T-helper 2 cell treated with Interferon-gamma antibody and Interleukin-4, amounts not matched to agents 100 ng/mL and 5 ng/mL, for 36 hours (primary cell): Measurements from ENCODE around the gene PAQR9. TPM values are rescaled to one million over a fixed set of nuclear protein-coding genes. Genes with fewer than 3 reads are reported as not detected.

Experiments
- intact Hi-C: fragments of 100-400 bp; cut with micrococcal nuclease; formaldehyde crosslinking; loops from one replicate; pipeline ENCODE4 v1.15.1; 2023
- total RNA-seq: library from RNA; stranded (reverse); gene quantifications from 2 replicates; pipeline ENCODE4 v1.2.3, GENCODE V29; 2022

Gene PAQR9
- total RNA-seq, 1 donor from 2014 or later = not detected

GRCh38 chr3:142926368-142926944 lies 37.0 kb downstream of the PAQR9 start:
- intact Hi-C loops = no loop called here

- intact Hi-C loops = no loop called here
These were observed 38.3 kb downstream of the PAQR9 start for GRCh38 chr3:142925140-142925539.

GRCh38 chr3:142923694-142924093 lies 39.8 kb downstream of the PAQR9 start:
- intact Hi-C loops = no loop called here

GRCh38 chr3:142916605-142917004 lies 46.9 kb downstream of the PAQR9 start:
- intact Hi-C loops = no loop called here

- intact Hi-C loops = no loop called here
These were observed 47.8 kb downstream of the PAQR9 start for GRCh38 chr3:142915636-142916035.

- intact Hi-C loops = no loop called here
These were observed 49.1 kb downstream of the PAQR9 start for GRCh38 chr3:142914286-142914811.

GRCh38 chr3:142913432-142913831 lies 50.0 kb downstream of the PAQR9 start:
- intact Hi-C loops = no loop called here

GRCh38 chr3:142912402-142913172 lies 50.9 kb downstream of the PAQR9 start:
- intact Hi-C loops = no loop called here

Other genes starting within 250 kb of the PAQR9 start
- gene TRPC1, start 239.6 kb downstream of the PAQR9 start, total RNA-seq = 1.3 and 2.1 TPM in 2 replicates
- not detected in 2 replicates for gene PCOLCE2, start 74.6 kb downstream of the PAQR9 start, total RNA-seq
- gene U2SURP, start 37.9 kb upstream of the PAQR9 start, total RNA-seq = 134 and 144 TPM in 2 replicates
- gene CHST2, start 156.1 kb upstream of the PAQR9 start, total RNA-seq = 18.3 and 19.3 TPM in 2 replicates